Hepatocyte (in vitro differentiated cells): ENCODE measurements around the gene RANBP1.

ENCODE experiments used
- EZH2 ChIP-seq: fragments of 200-600 bp; sonication (generic); IDR thresholded peaks from 2 replicates; pipeline ENCODE4 v1.6.1; 2016; ENCODE audit warnings: antibody characterized with exemption, mild to moderate bottlenecking, borderline replicate concordance
- TF ChIP-seq, protein P1 (sequence below): fragments of 200-600 bp; sonication (generic); IDR thresholded peaks from 2 replicates; pipeline ENCODE4 v1.5.1; 2016; ENCODE audit warnings: antibody characterized with exemption, mild to moderate bottlenecking; ENCODE audit not compliant: poor library complexity

- TF ChIP-seq, protein P1, sequence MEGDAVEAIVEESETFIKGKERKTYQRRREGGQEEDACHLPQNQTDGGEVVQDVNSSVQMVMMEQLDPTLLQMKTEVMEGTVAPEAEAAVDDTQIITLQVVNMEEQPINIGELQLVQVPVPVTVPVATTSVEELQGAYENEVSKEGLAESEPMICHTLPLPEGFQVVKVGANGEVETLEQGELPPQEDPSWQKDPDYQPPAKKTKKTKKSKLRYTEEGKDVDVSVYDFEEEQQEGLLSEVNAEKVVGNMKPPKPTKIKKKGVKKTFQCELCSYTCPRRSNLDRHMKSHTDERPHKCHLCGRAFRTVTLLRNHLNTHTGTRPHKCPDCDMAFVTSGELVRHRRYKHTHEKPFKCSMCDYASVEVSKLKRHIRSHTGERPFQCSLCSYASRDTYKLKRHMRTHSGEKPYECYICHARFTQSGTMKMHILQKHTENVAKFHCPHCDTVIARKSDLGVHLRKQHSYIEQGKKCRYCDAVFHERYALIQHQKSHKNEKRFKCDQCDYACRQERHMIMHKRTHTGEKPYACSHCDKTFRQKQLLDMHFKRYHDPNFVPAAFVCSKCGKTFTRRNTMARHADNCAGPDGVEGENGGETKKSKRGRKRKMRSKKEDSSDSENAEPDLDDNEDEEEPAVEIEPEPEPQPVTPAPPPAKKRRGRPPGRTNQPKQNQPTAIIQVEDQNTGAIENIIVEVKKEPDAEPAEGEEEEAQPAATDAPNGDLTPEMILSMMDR = no peak
- no peak for TF ChIP-seq EZH2
These were observed 6.0 kb downstream of the RANBP1 start for GRCh38 chr22:20121856-20122415.
